Measurements from ENCODE around the gene TNFAIP8L2. TPM values are rescaled to one million over a fixed set of nuclear protein-coding genes. Genes with fewer than 3 reads are reported as not detected.

Gene TNFAIP8L2
- polyA plus RNA-seq, 2 of the 4 experiments (the other 2 are of a cell fraction): not detected

DNA sequence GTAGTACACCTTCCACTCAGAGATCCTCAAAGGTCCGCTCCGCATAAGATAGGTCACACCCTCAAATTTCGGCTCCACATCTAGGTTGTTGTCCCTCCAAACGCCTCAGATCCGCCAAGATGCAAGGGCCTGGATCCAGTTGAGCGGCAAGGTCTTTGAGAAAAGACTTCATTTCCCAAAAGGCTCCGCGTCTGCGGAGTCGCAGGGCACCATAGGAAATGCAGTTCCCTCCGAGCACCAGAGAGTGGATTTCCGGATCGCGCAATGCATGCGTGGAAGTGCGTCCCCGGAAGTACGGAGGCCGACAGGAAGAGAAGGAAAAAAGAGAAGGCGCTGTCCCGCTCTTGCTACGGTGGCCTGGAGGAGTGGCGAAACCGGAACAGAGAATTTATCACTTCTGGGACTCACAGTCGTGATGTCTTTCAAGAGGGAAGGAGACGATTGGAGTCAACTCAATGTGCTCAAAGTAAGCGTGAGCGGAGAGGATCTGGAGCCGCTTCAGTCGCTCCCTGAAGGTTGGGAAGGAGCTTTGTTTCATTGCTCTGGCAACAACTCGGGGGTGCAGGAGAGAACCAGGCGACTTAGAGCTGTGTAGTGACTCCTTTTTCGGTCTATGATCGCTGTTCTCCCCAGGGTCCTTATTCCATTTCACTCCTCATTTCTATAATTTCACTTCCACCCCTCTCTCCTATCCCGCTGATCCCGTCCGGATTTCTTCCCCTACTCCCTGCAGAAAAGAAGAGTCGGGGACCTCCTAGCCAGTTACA, 9.5 kb downstream of the TNFAIP8L2 start, which contains the start of the genes LYSMD1 and SCNM1:
TSS of gene LYSMD1 (minus strand) at position 165 of the 767 bp plus-strand sequence. CDS start 644 bp downstream, outside the sequence.
TSS of gene SCNM1 (plus strand) at position 407 of the 767 bp plus-strand sequence. CDS start at position 416, 9 bp downstream.
- Histone ChIP-seq H3K4me3 (peak within 1 kb of the TSS; percentile 75), H3K4me2 (peak within 1 kb of the TSS; percentile 98), H3K9me3 (no peaks in the 10 kb centered on the region), H3K27ac (peak within 1 kb of the TSS; percentile 86 to 91), H3K4me1 (peaks cover 14% of the 10 kb centered on the region; the same call in 2 of the 3 replicates)
- DNase-seq (ENCODE audit: low read depth in 1 of 2, low spot score in 1 of 2): peak; percentile 96 to 99
- CTCF ChIA-PET: interaction anchor here (0.6 to 3.1 kb wide), 8 partner anchors 9 to 170 kb away, joined by 3 to 10 read pairs (median 3); partner anchors contain the start of genes PSMD4 and TNFAIP8L2
- peak; percentile 94 for FAIRE-seq
- WGBS (ENCODE audit: missing lambda C conversion rate): 2% methylated on average over 38 of the region's 38 CpGs
- ATAC-seq: peak; percentile 96 to 98
- TF ChIP-seq, protein P1, sequence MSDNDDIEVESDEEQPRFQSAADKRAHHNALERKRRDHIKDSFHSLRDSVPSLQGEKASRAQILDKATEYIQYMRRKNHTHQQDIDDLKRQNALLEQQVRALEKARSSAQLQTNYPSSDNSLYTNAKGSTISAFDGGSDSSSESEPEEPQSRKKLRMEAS (IDR thresholded peaks at IDR 0.05): peak; percentile 90
- TF ChIP-seq POLR2A (IDR thresholded peaks at IDR 0.05; ENCODE audit: low read length) (peak; percentile 44; the same call in 1 of the 2 replicates), KDM5A (IDR thresholded peaks at IDR 0.05) (0 out of 2 replicates have a peak, but pooled peaks have one; percentile 15), CEBPB (IDR thresholded peaks at IDR 0.05) (peak in 1 of 2 experiments; percentile 64; a peak in 1 of 4 replicates), PHF8 (IDR thresholded peaks at IDR 0.05; ENCODE audit: borderline replicate concordance, low read depth) (peak; percentile 3; the same call in 1 of the 2 replicates), JUNB (IDR thresholded peaks at IDR 0.05) (no peak), EHMT2 (IDR thresholded peaks at IDR 0.05; ENCODE audit: low read depth) (no peak), E2F6 (IDR thresholded peaks at IDR 0.05; ENCODE audit: borderline replicate concordance, low read depth) (peak; percentile 70), NFE2L2 (conservative IDR thresholded peaks at IDR 0.05; ENCODE audit: low read length) (no peak), GATA3 (IDR thresholded peaks at IDR 0.05; ENCODE audit: borderline replicate concordance) (0 out of 2 replicates have a peak, but pooled peaks have one; percentile 25), JUN (IDR thresholded peaks at IDR 0.05) (peak; percentile 83 to 94; a peak in 4 of 5 replicates)
- TF ChIP-seq, protein P2, sequence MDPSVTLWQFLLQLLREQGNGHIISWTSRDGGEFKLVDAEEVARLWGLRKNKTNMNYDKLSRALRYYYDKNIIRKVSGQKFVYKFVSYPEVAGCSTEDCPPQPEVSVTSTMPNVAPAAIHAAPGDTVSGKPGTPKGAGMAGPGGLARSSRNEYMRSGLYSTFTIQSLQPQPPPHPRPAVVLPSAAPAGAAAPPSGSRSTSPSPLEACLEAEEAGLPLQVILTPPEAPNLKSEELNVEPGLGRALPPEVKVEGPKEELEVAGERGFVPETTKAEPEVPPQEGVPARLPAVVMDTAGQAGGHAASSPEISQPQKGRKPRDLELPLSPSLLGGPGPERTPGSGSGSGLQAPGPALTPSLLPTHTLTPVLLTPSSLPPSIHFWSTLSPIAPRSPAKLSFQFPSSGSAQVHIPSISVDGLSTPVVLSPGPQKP (IDR thresholded peaks at IDR 0.05; ENCODE audit: low read depth, low read length): peak; percentile 87
- TF ChIP-seq, protein P3, sequence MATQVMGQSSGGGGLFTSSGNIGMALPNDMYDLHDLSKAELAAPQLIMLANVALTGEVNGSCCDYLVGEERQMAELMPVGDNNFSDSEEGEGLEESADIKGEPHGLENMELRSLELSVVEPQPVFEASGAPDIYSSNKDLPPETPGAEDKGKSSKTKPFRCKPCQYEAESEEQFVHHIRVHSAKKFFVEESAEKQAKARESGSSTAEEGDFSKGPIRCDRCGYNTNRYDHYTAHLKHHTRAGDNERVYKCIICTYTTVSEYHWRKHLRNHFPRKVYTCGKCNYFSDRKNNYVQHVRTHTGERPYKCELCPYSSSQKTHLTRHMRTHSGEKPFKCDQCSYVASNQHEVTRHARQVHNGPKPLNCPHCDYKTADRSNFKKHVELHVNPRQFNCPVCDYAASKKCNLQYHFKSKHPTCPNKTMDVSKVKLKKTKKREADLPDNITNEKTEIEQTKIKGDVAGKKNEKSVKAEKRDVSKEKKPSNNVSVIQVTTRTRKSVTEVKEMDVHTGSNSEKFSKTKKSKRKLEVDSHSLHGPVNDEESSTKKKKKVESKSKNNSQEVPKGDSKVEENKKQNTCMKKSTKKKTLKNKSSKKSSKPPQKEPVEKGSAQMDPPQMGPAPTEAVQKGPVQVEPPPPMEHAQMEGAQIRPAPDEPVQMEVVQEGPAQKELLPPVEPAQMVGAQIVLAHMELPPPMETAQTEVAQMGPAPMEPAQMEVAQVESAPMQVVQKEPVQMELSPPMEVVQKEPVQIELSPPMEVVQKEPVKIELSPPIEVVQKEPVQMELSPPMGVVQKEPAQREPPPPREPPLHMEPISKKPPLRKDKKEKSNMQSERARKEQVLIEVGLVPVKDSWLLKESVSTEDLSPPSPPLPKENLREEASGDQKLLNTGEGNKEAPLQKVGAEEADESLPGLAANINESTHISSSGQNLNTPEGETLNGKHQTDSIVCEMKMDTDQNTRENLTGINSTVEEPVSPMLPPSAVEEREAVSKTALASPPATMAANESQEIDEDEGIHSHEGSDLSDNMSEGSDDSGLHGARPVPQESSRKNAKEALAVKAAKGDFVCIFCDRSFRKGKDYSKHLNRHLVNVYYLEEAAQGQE (IDR thresholded peaks at IDR 0.05): peak; percentile 51; the same call in 1 of the 2 replicates
- POLR2A ChIA-PET: interaction anchor here (2.1 kb wide), 1 partner anchor 24 kb away, joined by 12 read pairs; the partner anchor contains the start of gene VPS72

DNA sequence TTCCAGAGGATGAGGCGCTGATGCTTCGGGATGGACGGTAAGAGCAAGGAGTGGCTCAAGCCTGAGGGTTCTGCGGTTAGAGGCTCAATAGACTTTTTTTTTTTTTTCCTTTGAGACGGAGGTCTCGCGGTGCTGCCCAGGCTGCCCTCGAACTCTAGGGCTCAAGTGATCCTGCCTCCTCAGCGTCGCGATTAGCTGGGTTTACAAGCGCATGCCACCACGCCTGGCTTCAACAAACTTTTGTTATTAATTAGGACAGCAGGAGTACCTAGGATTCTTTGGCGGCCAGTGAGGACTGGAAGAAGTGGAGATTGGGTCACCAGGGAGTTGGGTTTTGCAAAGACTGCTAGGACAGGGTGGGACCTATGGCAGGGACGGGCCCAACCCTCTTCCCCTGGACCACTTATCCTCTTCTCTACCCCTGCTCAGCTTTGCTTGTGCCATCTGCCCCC, 10.1 kb downstream of the TNFAIP8L2 start:
- FAIRE-seq (no peak), ATAC-seq (peak; percentile 22 to 58; a peak in 5 of 6 replicates), DNase-seq (ENCODE audit: low read depth in 1 of 2, low spot score in 1 of 2) (peak; percentile 36 to 39)
- Histone ChIP-seq H3K4me3 (peak overlapping the region; percentile 75), H3K9me3 (no peaks in the 10 kb centered on the region), H3K27ac (peak overlapping the region; percentile 81 to 91), H3K4me1 (peaks cover 14% of the 10 kb centered on the region; the same call in 2 of the 3 replicates), H3K4me2 (peak overlapping the region; percentile 93)
- ChIA-PET CTCF (interaction anchor here (0.6 to 3.1 kb wide), 5 partner anchors 10 to 170 kb away, joined by 3 to 10 read pairs (median 3); partner anchors contain the start of genes PSMD4 and TNFAIP8L2), POLR2A (interaction anchor here (2.1 kb wide), 1 partner anchor 23 kb away, joined by 12 read pairs; the partner anchor contains the start of gene VPS72)
- WGBS (ENCODE audit: missing lambda C conversion rate): 3% methylated on average over 15 of the region's 15 CpGs
- TF ChIP-seq, protein P4, sequence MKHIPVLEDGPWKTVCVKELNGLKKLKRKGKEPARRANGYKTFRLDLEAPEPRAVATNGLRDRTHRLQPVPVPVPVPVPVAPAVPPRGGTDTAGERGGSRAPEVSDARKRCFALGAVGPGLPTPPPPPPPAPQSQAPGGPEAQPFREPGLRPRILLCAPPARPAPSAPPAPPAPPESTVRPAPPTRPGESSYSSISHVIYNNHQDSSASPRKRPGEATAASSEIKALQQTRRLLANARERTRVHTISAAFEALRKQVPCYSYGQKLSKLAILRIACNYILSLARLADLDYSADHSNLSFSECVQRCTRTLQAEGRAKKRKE (CRISPR knock-in tag; IDR thresholded peaks at IDR 0.05; ENCODE audit: low read depth): no peak
- TF ChIP-seq, protein P5, sequence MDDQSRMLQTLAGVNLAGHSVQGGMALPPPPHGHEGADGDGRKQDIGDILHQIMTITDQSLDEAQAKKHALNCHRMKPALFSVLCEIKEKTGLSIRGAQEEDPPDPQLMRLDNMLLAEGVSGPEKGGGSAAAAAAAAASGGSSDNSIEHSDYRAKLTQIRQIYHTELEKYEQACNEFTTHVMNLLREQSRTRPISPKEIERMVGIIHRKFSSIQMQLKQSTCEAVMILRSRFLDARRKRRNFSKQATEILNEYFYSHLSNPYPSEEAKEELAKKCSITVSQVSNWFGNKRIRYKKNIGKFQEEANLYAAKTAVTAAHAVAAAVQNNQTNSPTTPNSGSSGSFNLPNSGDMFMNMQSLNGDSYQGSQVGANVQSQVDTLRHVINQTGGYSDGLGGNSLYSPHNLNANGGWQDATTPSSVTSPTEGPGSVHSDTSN (IDR thresholded peaks at IDR 0.05): no peak
- TF ChIP-seq, protein P3 (IDR thresholded peaks at IDR 0.05): no peak
- TF ChIP-seq ZFP36 (IDR thresholded peaks at IDR 0.05; ENCODE audit: borderline replicate concordance, partially characterized antibody) (no peak), MAZ (IDR thresholded peaks at IDR 0.05; ENCODE audit: borderline replicate concordance, low read depth, low read length) (no peak), MYC (IDR thresholded peaks at IDR 0.05; ENCODE audit: borderline replicate concordance, low read length) (no peak), JUNB (IDR thresholded peaks at IDR 0.05) (no peak), MAFK (IDR thresholded peaks at IDR 0.05; ENCODE audit: partially characterized antibody) (no peak)
- TF ChIP-seq, protein P2 (IDR thresholded peaks at IDR 0.05; ENCODE audit: low read depth, low read length): no peak

All from A549 (cell line).